K562 (cell line): Measurements from ENCODE around the gene LONRF2. TPM values are rescaled to one million over a fixed set of nuclear protein-coding genes. Genes with fewer than 3 reads are reported as not detected.

ENCODE experiments used
- BCLAF1 ChIP-seq, 2 experiments: fragments of 450-650 bp in 1 of 2; IDR thresholded peaks; 2 replicates each; pipeline ENCODE4 v1.6.1; 2011 to 2017; ENCODE audit warnings: low read depth in 2 of 2, antibody characterized with exemption in 1 of 2, borderline replicate concordance in 1 of 2, low read length in 1 of 2, mild to moderate bottlenecking in 1 of 2, mixed read lengths in 1 of 2; ENCODE audit not compliant: control insufficient read depth in 1 of 2
- MIER1 ChIP-seq: fragments of 450-650 bp; IDR thresholded peaks from 2 replicates; pipeline ENCODE4 v1.6.1; 2016; ENCODE audit warnings: antibody characterized with exemption, mild to moderate bottlenecking, low read depth
- PTBP1 ChIP-seq: fragments of 200-400 bp; formaldehyde crosslinking; IDR thresholded peaks from 2 replicates; pipeline ENCODE4 v1.6.1; 2017; ENCODE audit warnings: low read depth, low read length
- PYGO2 ChIP-seq: fragments of 450-650 bp; IDR thresholded peaks from 2 replicates; pipeline ENCODE4 v1.6.1; 2016; ENCODE audit warnings: mild to moderate bottlenecking, missing genetic modification characterization, moderate library complexity, missing compliant biosample characterization
- RAD51 ChIP-seq: fragments of 450-650 bp; IDR thresholded peaks from 2 replicates; pipeline ENCODE4 v1.7.1; 2016; ENCODE audit warnings: low read depth, mild to moderate bottlenecking, borderline replicate concordance
- SUPT5H ChIP-seq: fragments of 450-650 bp; IDR thresholded peaks from 2 replicates; pipeline ENCODE4 v1.6.1; 2016
- TFAP4 ChIP-seq: sonication (generic); formaldehyde crosslinking; IDR thresholded peaks from 2 replicates; pipeline ENCODE4 v1.8.0; 2022; ENCODE audit warnings: missing genetic modification reagents, mild to moderate bottlenecking, moderate library complexity, borderline replicate concordance
- ZHX1 ChIP-seq: fragments of 150-350 bp; conservative IDR thresholded peaks from 2 replicates; pipeline ENCODE4 v1.6.1; 2014; ENCODE audit warnings: low read length
- ZNF277 ChIP-seq: fragments of 250-450 bp; sonication (Bioruptor Pico); IDR thresholded peaks from 2 replicates; pipeline ENCODE4 v1.8.0; 2022; ENCODE audit warnings: inconsistent platforms, mild to moderate bottlenecking, moderate library complexity, borderline replicate concordance
- ZNF280A ChIP-seq: fragments of 450-650 bp; IDR thresholded peaks from 2 replicates; pipeline ENCODE4 v1.6.1; 2018; ENCODE audit warnings: mild to moderate bottlenecking, low read depth; ENCODE audit not compliant: partially characterized antibody
- ZNF280B ChIP-seq: fragments of 250-450 bp; sonication (Bioruptor Pico); IDR thresholded peaks from 2 replicates; pipeline ENCODE4 v1.5.1; 2021; ENCODE audit warnings: mild to moderate bottlenecking
- polyA plus RNA-seq, 8 experiments: library from polyadenylated mRNA; depleted of rRNA in 4 of 8; stranded (reverse) in 5 of 8; unstranded in 3 of 8; fragments of >200 nt; fragmentation: Nextera tagmentation in 2 of 8; fragmentation: Illumina TruSeq in 1 of 8; extraction: Ambion mirVana in 2 of 8; extraction: Trizol in 1 of 8; gene quantifications; 2 replicates each; pipeline versions ENCODE4 v1.2.1 to v1.2.3, GENCODE V29; 2011 to 2014; ENCODE audit warnings: inconsistent platforms in 1 of 8, missing spikeins in 1 of 8
- total RNA-seq, 7 experiments: library from RNA; depleted of rRNA in 6 of 7; stranded (reverse); fragments of >200 nt in 6 of 7; fragmentation: Illumina TruSeq in 2 of 7; extraction: Trizol in 2 of 7; gene quantifications; 2 replicates each; pipeline versions ENCODE4 v1.2.1 to v1.2.3, GENCODE V29; 2011 to 2021; ENCODE audit warnings: low replicate concordance in 1 of 7

LONRF2 gene
- total and polyA plus RNA-seq, 9 of the 15 experiments (the other 6 are each of a cell fraction or from before 2014, with no cell fraction given) = 0.35 to 5.0 (median 2.7) TPM

GRCh38 chr2:100290718-100291151, 31.6 kb downstream of the LONRF2 start (continued):
- TF ChIP-seq ZNF277 (CRISPR knock-in tag) (no peak), ZNF280B (CRISPR knock-in tag) (no peak), ZHX1 (no peak), BCLAF1 (IDR thresholded peaks at IDR 0.05; ENCODE audit: borderline replicate concordance in 1 of 2, control insufficient read depth in 1 of 2, low read depth in 2 of 2, low read length in 1 of 2) (no peak), MIER1 (no peak), SUPT5H (no peak), PTBP1 (no peak), PYGO2 (no peak), ZNF280A (no peak), RAD51 (no peak), TFAP4 (CRISPR knock-in tag) (no peak)
